Esophagus squamous epithelium (tissue), 5 donors: Measurements from ENCODE around the gene HELZ2. TPM values are rescaled to one million over a fixed set of nuclear protein-coding genes. Genes with fewer than 3 reads are reported as not detected.

Experiments used
- DNase-seq: peaks from one replicate; lab custom pipeline; 2025; lab: John Stamatoyannopoulos, UW
- H3K27ac ChIP-seq, 4 donors: fragments of 200-600 bp; sonication (generic); one replicate each; pipeline ENCODE4 v1.5.1; 2016 to 2019; ENCODE audit warnings: mild to moderate bottlenecking in 1 of 4
- H3K27me3 ChIP-seq, 4 donors: fragments of 200-600 bp; sonication (generic); 1 replicate in 3 of 4; 2 replicates in 1 of 4; pipeline versions ENCODE4 v1.5.1 to v1.6.0; 2017 to 2021; ENCODE audit warnings: antibody characterized with exemption in 1 of 4
- H3K36me3 ChIP-seq, 3 donors: fragments of 200-600 bp; sonication (generic); one replicate each; pipeline ENCODE4 v1.5.1; 2016 to 2019
- H3K4me1 ChIP-seq, 3 donors: fragments of 200-600 bp; sonication (generic); one replicate each; pipeline ENCODE4 v1.5.1; 2017 to 2019
- H3K4me3 ChIP-seq, 4 donors: fragments of 200-600 bp; sonication (generic); 1 replicate in 3 of 4; 2 replicates in 1 of 4; pipeline ENCODE4 v1.5.1; 2016 to 2019; ENCODE audit warnings: mild to moderate bottlenecking in 2 of 4, moderate library complexity in 1 of 4
- H3K9me3 ChIP-seq, 3 donors: fragments of 200-600 bp; sonication (generic); one replicate each; pipeline ENCODE4 v1.5.1; 2016 to 2019
- POLR2A ChIP-seq, 4 donors: fragments of 450-650 bp; IDR thresholded peaks; one replicate each; pipeline ENCODE4 v1.6.1; 2017; ENCODE audit warnings: antibody characterized with exemption in 4 of 4, mild to moderate bottlenecking in 4 of 4, moderate library complexity in 3 of 4
- WGBS, 2 donors: methylation state at CpG; one replicate each; pipeline ENCODE4 v1.1.5; 2018; 5-methylcytosine and 5-hydroxymethylcytosine counted together
- intact Hi-C: fragments of 100-400 bp; cut with DNase I; formaldehyde crosslinking; loops from one replicate; pipeline ENCODE4 v1.15.0; 2022
- total RNA-seq, 4 donors: library from RNA; depleted of rRNA; stranded (reverse); fragments of >200 nt; gene quantifications; one replicate each; pipeline ENCODE4 v1.1.0, GENCODE V29; 2016
- TF ChIP-seq, protein P1 (sequence below), 6 experiments: fragments of 450-650 bp in 4 of 6; fragments of 200-600 bp in 2 of 6; sonication (generic) in 2 of 6; IDR thresholded peaks; one replicate each; pipeline ENCODE4 v1.5.1; 2016 to 2019; ENCODE audit warnings: antibody characterized with exemption in 6 of 6, mild to moderate bottlenecking in 4 of 6, moderate library complexity in 4 of 6
- donor health status: DM: yes; HTN: yes; CAD: no.

Gene HELZ2
- total RNA-seq, 4 donors from 2014 or later = 23.7 to 37.6 (median 31.2) TPM

DNA sequence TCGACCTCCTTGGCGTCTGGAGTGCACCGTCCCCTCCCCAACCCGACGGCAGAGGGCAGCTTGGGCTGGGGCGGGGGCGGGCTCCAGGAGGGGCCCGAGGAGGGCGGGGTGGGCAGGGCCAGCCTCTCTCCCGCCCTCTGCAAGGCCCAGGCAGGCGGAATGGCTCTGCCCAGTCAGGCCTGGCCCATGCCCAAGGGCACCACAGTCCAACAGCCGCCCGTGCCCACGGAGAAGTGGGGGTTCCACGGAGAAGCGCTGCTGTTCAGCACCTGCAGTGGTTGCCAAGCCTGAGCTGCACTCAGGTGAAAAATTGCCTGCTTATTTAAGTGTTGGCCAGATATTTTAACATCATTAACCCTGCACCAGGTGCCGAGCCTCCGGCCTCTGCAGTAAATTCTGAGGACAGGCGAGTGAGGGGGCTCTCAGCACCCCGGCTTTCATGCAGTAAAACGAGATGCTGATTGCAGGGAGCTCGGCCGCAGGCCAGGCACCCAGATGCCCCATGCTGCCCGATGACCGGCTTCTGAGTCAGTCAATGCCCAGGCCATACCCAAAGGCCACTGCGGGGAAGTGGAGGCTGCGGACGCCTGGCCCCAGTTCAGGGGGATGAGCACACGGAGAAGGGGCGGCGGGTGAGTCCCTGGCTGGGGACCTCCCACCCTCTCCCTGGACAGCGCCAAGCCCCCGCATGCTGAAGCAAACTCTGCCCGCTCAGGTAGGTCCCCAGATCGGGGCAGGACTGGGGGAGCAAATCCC lies 26.1 kb downstream of the HELZ2 start, which contains the start of gene SRMS:
Gene SRMS (minus strand): TSS at position 25 of the 756 bp plus-strand sequence. CDS start 286 bp downstream, outside the sequence.
- DNase-seq = no peak
- H3K27me3 ChIP-seq = peaks cover 0 to 82% (median 0%) of the 10 kb centered on the region in 4 donors
- H3K36me3 ChIP-seq = no peaks in the 10 kb centered on the region
- intact Hi-C loops = no loop called here
- 20 to 73% methylated on average over 1 to 10 of the region's 35 CpGs for WGBS, 2 donors
- H3K4me3 ChIP-seq = no peak within 1 kb of the TSS
- TF ChIP-seq, protein P1, sequence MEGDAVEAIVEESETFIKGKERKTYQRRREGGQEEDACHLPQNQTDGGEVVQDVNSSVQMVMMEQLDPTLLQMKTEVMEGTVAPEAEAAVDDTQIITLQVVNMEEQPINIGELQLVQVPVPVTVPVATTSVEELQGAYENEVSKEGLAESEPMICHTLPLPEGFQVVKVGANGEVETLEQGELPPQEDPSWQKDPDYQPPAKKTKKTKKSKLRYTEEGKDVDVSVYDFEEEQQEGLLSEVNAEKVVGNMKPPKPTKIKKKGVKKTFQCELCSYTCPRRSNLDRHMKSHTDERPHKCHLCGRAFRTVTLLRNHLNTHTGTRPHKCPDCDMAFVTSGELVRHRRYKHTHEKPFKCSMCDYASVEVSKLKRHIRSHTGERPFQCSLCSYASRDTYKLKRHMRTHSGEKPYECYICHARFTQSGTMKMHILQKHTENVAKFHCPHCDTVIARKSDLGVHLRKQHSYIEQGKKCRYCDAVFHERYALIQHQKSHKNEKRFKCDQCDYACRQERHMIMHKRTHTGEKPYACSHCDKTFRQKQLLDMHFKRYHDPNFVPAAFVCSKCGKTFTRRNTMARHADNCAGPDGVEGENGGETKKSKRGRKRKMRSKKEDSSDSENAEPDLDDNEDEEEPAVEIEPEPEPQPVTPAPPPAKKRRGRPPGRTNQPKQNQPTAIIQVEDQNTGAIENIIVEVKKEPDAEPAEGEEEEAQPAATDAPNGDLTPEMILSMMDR (IDR thresholded peaks at IDR 0.05) = no peak
- TF ChIP-seq POLR2A (IDR thresholded peaks at IDR 0.05) = no peak
- H3K9me3 ChIP-seq = no peaks in the 10 kb centered on the region
- peaks cover 3 to 35% (median 7%) of the 10 kb centered on the region in 3 donors for H3K4me1 ChIP-seq
- H3K27ac ChIP-seq = no peak within 1 kb of the TSS

DNA sequence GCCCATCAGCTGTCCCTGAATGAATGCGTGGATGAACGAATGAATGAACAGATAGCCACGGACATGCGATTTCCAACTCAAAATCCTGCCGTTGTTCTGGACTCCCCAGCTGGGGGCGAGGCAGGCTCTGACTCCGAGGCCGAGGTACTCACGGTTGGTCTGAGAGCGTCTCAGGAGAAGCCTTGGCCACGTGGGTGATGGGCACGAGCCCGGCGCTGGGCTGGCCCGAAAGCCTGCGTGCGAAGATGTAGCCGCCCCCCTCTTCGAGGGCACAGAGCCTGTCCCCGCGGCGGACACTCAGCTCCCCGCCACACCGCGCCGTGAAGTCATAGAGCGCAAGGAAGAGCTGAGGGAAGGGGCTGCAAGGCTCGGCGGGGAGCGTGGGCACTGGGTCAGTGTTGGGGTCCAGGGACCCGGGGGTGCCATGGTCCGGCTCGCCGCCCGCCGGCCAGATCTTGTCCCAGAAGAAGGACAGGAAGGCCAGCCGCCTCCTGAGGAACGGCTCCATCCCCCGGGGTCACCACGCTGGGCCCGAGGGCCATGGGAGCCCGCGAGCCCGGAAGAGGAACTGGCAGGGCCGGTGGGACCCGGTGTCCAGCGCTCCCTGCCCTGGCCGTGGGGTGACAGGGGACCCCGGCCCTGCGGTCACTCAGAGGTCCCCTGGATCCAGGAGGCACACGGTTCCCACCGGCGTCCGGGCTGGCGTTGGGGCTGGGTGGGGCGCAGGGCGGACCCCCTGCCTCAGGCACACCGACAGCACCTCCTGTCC lies 26.9 kb downstream of the HELZ2 start:
- no peak overlapping the region for H3K27ac ChIP-seq
- H3K4me1 ChIP-seq = peaks cover 0 to 35% (median 7%) of the 10 kb centered on the region in 3 donors
- intact Hi-C loops = no loop called here
- H3K9me3 ChIP-seq = no peaks in the 10 kb centered on the region
- 32 to 90% methylated on average over 2 to 7 of the region's 58 CpGs for WGBS, 2 donors
- no peaks in the 10 kb centered on the region for H3K36me3 ChIP-seq
- peaks cover 0 to 87% (median 0%) of the 10 kb centered on the region in 4 donors for H3K27me3 ChIP-seq
- TF ChIP-seq, protein P1 (IDR thresholded peaks at IDR 0.05) = no peak
- TF ChIP-seq POLR2A (IDR thresholded peaks at IDR 0.05) = no peak
- no peak overlapping the region for H3K4me3 ChIP-seq
- no peak for DNase-seq

DNA sequence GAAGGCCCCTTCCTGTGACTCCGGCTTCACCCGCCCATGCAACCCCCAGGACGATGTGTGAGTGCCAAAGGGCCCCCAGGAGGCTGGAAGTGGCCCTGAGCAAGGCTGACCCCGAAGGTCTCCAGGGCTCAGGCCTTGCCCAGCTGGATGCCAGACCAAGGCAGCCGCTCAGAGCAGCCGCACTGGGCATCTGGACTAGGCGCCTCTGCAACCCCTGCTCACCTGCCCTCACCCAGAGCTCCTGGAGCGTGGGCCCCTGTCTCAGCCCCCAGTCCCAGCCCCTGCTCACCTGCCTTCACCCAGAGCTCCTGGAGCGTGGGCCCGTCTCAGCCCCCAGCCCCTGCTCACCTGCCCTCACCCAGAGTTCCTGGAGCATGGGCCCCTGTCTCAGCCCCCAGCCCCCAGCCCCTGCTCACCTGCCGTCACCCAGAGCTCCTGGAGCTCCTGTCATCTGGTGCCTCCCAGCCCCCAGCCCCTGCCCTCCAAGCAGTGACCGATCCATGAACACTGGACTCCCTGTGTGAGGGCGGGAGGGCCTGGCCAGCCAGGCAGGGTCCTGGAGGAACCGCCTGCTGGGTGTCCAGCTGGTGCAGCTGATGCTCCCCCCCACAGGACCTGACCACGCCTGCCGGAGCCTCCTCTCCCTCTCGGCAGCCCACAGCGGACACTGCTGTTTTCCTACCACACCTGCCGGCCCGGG lies 27.6 kb downstream of the HELZ2 start:
- Histone ChIP-seq H3K4me3 (no peak overlapping the region), H3K27ac (no peak overlapping the region), H3K9me3 (no peaks in the 10 kb centered on the region), H3K27me3 (peaks cover 0 to 94% (median 0%) of the 10 kb centered on the region in 4 donors), H3K4me1 (peaks cover 0 to 41% (median 12%) of the 10 kb centered on the region in 3 donors), H3K36me3 (no peaks in the 10 kb centered on the region)
- intact Hi-C loops = no loop called here
- no peak for DNase-seq
- TF ChIP-seq, protein P1 (IDR thresholded peaks at IDR 0.05) = no peak
- TF ChIP-seq POLR2A (IDR thresholded peaks at IDR 0.05) = no peak
- 83 to 90% methylated on average over 4 to 9 of the region's 20 CpGs for WGBS, 2 donors

DNA sequence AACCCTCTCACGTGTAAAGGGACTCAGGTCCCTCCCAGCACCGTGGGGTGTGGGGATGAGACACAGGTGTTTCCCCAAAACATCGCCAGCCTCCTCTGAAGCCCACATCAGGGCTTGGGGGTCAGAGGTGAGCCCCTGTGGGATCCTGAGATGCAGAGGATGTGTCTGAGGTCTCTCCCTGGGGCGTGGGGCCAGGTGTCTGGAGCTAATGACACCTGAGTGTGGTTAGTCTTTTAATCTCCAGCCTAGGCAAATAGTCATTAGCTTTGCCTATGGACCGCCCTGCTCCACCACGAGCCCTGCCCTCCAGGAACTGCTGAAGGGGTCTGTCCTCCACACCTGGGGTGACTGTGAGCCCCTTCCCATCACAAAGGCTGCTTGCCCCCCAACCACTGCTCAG lies 28.2 kb downstream of the HELZ2 start:
- no peak overlapping the region for H3K4me3 ChIP-seq
- H3K27me3 ChIP-seq = peaks cover 0 to 95% (median 0%) of the 10 kb centered on the region in 4 donors
- no peak for DNase-seq
- H3K27ac ChIP-seq = no peak overlapping the region
- no peaks in the 10 kb centered on the region for H3K9me3 ChIP-seq
- TF ChIP-seq POLR2A (IDR thresholded peaks at IDR 0.05) = no peak
- TF ChIP-seq, protein P1 (IDR thresholded peaks at IDR 0.05) = no peak
- no peaks in the 10 kb centered on the region for H3K36me3 ChIP-seq
- 31 to 37% methylated on average over 2 to 4 of the region's 6 CpGs for WGBS, 2 donors
- intact Hi-C loops = no loop called here
- H3K4me1 ChIP-seq = peaks cover 0 to 46% (median 15%) of the 10 kb centered on the region in 3 donors
